Islet precursor cell (in vitro differentiated cells): ENCODE measurements around the gene ARHGAP10.
"Not testable (repeated sequence)": the region's sequence is repeated elsewhere in the genome, so short reads cannot be mapped to it uniquely, and the experiment has no call there.

Source experiments
- DNase-seq: peaks from one replicate; pipeline ENCODE4 v3.0.0-alpha.2; 2018

The ARHGAP10 gene

GRCh38 chr4:147794787-147795413 is 63.0 kb downstream of the ARHGAP10 start:
- DNase-seq = no peak

DNA sequence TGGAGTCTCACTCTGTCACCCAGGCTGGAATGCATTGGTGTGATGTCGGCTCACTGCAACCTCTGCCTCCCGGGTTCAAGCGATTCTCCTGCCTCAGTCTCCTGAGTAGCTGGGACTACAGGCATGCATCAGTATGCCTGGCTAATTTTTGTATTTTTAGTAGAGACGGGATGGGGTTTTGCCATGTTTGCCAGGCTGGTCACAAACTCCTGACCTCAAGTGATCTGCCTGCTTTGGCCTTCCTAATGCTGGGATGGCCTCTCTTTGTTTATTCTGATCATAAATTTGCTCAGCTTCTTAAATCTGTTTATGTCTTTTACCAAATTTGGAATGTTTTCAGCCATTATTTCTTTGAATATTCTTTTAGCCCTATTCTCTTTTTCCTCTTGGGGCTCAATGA is 67.2 kb downstream of the ARHGAP10 start:
- not testable (repeated sequence) for DNase-seq

DNA sequence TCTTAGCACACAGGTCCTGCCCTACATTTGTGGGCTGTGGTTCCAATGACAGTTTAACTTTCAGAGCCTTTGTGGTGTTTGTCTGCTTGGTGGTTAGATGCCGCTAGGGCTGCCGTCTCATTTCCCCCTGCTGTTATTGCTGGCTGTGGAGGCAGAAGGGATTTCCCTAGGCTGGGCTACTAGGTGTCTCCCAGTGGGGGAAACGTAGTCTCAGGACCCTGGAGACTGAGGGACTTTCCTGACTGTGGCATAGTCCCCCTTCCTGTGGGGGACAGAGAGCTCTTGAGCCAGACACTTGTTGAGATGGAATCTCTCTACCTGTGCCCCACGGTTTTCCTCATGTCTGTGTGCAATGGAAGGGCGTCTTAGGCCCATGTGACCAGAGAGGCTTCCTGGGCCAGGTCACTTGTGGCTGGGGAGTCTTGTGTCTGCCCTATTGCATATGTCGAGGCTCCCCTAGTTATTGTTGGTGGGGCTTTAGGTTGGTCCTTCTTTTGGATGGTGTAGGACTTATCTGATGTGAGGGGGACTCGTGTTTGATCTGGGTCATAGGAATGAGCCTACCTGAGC is 68.2 kb downstream of the ARHGAP10 start:
- DNase-seq = no peak

DNA sequence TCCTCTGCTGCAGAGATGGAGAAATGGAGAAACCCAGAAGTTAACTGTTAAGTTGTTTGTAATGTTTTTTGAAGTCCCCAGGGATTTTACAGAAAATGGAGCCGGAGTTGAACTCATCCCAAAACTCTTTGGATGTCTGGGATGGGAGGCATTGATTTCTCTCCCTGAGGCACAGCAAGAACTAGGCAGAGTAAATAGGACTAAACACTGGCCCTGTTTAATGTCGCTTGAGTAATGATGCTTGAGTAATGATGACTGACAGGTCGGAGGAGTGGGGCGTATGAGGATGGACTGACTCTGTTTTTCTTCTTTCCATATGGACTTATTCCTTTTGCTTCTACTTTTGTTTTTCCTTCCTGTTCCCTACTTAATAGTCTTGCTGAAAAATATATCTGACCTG is 69.9 kb downstream of the ARHGAP10 start:
- DNase-seq = no peak

- no peak for DNase-seq
Observed at GRCh38 chr4:147802346-147802745, 70.5 kb downstream of the ARHGAP10 start.

- no peak for DNase-seq
Observed at GRCh38 chr4:147805946-147806345, 74.1 kb downstream of the ARHGAP10 start.

DNA sequence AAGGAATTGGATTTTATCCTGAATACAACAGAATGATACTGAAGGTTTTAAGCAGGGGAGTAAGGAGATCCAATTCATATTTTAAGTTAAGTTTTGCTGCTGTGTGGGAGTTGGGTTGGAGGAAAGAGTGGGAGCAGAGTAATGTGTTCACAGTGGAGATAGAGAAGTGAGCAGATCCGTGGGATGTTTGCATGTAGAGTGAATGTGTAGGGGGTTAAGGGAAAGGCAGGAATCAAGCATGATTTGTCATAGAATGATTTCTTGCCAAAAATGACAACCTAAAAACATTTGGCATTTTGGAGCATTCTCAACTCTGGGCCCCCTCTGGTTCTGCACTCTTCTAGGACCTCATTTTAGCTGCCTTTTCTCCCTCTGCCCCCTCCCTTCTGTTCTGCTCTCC is 76.6 kb downstream of the ARHGAP10 start:
- DNase-seq = no peak

- no peak for DNase-seq
Observed at GRCh38 chr4:147809211-147809610, 77.3 kb downstream of the ARHGAP10 start.

- no peak for DNase-seq
Observed at GRCh38 chr4:147811878-147812277, 80.0 kb downstream of the ARHGAP10 start.

- no peak for DNase-seq
Observed at GRCh38 chr4:147813109-147813773, 81.4 kb downstream of the ARHGAP10 start.

DNA sequence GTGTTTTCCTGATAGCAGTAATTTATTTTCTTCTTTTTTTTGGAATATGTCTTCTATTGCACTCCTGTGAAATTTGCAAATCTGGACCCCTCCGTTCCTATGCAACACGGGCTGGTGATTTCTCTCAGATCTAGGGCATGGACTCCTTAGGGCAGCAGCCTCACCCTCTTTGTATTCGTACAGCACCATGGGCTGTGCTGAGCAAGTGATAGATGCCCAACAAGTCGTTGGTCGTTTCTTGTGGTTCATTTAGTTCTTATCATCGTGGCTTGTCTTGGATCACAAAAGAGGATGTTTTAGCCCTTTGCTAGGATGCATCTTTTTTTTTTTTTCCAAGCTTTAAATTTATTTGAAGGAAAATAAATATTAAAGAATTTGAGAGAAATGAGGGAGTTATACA is 82.1 kb downstream of the ARHGAP10 start:
- DNase-seq = no peak

DNA sequence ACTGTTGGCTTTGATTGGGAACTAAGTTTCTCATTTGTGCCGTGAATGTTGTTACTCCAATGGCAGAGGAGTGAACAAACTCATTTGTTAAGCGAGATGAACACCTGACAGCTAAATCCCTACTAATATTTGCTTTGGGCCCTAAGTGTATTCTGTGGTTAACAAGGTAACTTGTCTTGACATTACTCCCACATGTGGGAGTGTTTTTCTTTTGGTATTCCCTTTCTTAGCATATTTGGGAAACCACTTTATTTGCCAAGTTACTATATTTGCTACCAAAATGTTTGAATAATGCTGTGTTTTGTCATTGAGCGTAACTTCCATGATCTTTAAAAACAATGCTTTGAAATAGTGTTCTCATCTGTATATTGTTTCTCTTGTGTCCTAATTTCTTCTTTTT is 82.5 kb downstream of the ARHGAP10 start:
- DNase-seq = no peak

GRCh38 chr4:147815741-147816140 is 83.9 kb downstream of the ARHGAP10 start:
- no peak for DNase-seq

GRCh38 chr4:147816382-147817254 is 84.7 kb downstream of the ARHGAP10 start:
- DNase-seq = no peak

DNA sequence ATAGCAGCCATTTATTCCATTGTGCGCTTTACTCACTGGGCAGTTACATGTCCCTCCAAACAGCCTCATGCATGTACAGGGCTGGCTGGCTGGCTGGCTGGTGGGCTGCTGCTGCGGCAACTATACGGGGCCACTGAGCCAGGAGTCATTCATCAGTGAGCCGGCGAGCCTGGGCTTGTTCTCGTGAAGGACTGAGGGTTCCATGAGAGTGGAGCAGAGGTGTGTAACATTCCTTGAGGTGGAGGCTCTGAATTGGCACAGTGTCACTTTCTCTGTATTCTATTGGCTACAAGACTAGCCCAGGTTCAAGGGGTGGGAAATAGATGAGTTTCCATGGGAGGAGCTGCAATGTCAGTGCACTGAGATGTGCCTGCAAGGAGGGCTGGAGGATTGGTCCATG is 89.1 kb downstream of the ARHGAP10 start:
- peak; percentile 60 for DNase-seq

DNA sequence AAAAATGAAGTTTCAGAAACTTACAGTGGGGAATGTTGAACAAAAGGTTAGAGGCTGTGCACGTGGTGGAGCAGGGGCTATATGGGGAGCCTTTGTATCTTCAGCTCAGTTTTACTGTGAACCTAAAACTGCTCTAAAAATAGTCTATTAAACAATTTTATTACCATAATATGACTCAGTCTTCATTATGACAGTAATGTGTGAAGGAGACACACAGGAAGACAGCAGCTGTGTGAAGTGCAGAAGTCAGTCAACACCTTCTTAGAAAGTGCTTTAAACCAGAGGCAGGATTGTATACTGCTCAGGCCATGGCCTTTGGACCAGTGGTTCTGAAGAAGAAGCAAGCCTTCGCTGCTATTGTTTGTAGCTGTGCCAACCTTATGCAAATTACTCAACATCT is 89.7 kb downstream of the ARHGAP10 start:
- no peak for DNase-seq

DNA sequence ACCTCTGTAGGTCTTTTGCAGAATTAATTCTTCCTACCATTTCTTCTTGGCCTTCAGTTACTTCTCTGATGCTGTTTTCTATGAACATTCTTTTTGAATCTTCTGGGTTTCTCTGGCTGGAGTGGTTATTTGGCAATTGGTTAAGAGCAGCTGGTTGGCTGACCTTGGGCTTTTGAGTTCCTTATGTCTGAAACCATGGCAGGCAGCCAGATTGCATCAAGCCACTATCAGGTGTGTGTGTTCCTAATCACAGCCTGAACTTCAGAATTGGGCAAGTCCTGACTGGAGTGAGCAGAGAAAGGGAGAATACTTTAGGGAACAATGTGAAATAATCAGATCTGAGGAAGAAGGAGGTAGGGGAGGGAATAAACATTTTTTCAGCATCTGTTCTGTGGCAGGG is 90.2 kb downstream of the ARHGAP10 start:
- no peak for DNase-seq

DNA sequence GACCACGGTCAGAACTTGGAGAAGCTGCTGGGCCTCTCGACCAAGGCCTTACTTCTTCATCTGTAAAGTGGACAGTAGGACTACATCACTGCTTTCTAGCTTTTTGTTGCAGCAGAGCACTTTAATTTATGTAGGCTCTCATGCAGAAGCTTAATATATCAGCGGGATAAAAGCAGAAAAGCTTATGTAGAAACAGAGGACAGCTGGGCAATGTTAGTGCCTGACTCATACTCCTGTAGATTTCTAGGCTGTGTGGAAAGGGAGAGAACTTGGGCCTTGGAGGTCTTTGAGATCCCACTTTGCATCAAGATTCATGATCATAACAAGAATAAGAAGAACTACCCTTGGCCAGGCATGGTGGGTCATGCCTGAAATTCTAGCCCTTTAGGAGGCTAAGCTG is 91.2 kb downstream of the ARHGAP10 start:
- no peak for DNase-seq

DNA sequence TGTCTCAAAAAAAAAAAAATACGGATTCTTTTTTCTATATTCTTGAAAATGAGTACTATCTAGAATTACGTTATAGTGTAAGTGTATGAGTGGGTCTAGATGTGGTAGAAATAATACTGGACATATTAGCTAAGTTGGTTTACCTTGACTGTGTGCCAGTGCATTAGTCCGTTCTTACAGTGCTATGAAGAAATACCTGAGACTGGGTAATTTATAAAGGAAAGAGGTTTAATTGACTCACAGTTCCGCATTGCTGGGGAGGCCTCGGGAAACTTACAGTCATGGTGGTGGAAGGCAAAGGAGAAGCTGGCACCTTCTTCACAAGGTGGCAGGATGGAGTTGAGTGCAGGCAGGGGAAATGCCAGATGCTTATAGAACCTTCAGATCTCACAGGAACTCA is 92.4 kb downstream of the ARHGAP10 start:
- DNase-seq = no peak

GRCh38 chr4:147824884-147825283 is 93.0 kb downstream of the ARHGAP10 start:
- DNase-seq = no peak

GRCh38 chr4:147825451-147826287 is 93.8 kb downstream of the ARHGAP10 start:
- DNase-seq = no peak

- DNase-seq = no peak
Observed at GRCh38 chr4:147826288-147826646, 94.4 kb downstream of the ARHGAP10 start.
